WTC11 (cell line): ENCODE measurements around the gene RGS7. TPM values are rescaled to one million over a fixed set of nuclear protein-coding genes. Genes with fewer than 3 reads are reported as not detected.

Source experiments
- ATAC-seq: fragments of 200-7000 bp; cut with Tn5 transposase; 2 replicates; pipeline ENCODE4 v1.10.0; 2021; ENCODE audit warnings: mild to moderate bottlenecking, moderate library complexity
- CTCF ChIA-PET: fragments of 300-600 bp; sonication (Branson Sonifier 250); formaldehyde crosslinking; loops from one replicate; lab custom pipeline; 2021; ENCODE audit warnings: antibody characterized with exemption; lab: Charles Lee
- POLR2A ChIA-PET: fragments of 350-600 bp; sonication (Branson Sonifier 250); formaldehyde crosslinking; loops from one replicate; lab custom pipeline; 2021; ENCODE audit warnings: antibody characterized with exemption; lab: Charles Lee
- DNase-seq: peaks from one replicate; pipeline ENCODE4 v3.0.0; 2021; ENCODE audit warnings: low spot score
- H3K27ac Mint-ChIP-seq: 2 replicates; pipeline ENCODE4 v1.8.0; 2021; ENCODE audit warnings: mixed read lengths
- H3K27me3 Mint-ChIP-seq: 2 replicates; pipeline ENCODE4 v1.8.0; 2021; ENCODE audit warnings: low read depth, mild to moderate bottlenecking, moderate library complexity, mixed read lengths
- H3K36me3 Mint-ChIP-seq: 2 replicates; pipeline ENCODE4 v1.8.0; 2021; ENCODE audit warnings: mixed read lengths
- H3K4me1 Mint-ChIP-seq: 2 replicates; pipeline ENCODE4 v1.8.0; 2022; ENCODE audit warnings: mixed read lengths
- H3K4me3 Mint-ChIP-seq: 2 replicates; pipeline ENCODE4 v1.8.0; 2021; ENCODE audit warnings: mild to moderate bottlenecking, moderate library complexity, mixed read lengths
- H3K9me3 Mint-ChIP-seq: 2 replicates; pipeline ENCODE4 v1.8.0; 2021; ENCODE audit warnings: mixed read lengths
- ELF4 ChIP-seq: sonication (generic); formaldehyde crosslinking; IDR thresholded peaks from 2 replicates; pipeline ENCODE4 v1.8.1; 2022; ENCODE audit warnings: low read depth, mild to moderate bottlenecking, moderate library complexity, missing genetic modification reagents
- EMX1 ChIP-seq: fragments of 250-450 bp; sonication (Bioruptor Pico); IDR thresholded peaks from 2 replicates; pipeline ENCODE4 v1.8.0; 2021; ENCODE audit warnings: mild to moderate bottlenecking
- FOXJ3 ChIP-seq: sonication (generic); formaldehyde crosslinking; IDR thresholded peaks from 2 replicates; pipeline ENCODE4 v1.9.0; 2021; ENCODE audit warnings: missing genetic modification reagents, mild to moderate bottlenecking, borderline replicate concordance
- MLX ChIP-seq: sonication (generic); formaldehyde crosslinking; IDR thresholded peaks from 2 replicates; pipeline ENCODE4 v1.8.1; 2023; ENCODE audit warnings: mild to moderate bottlenecking, missing genetic modification reagents, moderate library complexity
- MYBL2 ChIP-seq: sonication (generic); formaldehyde crosslinking; IDR thresholded peaks from 2 replicates; pipeline ENCODE4 v1.8.1; 2023; ENCODE audit warnings: mild to moderate bottlenecking, moderate library complexity, missing genetic modification reagents
- NFATC4 ChIP-seq: fragments of 250-450 bp; sonication (Bioruptor Pico); IDR thresholded peaks from 2 replicates; pipeline ENCODE4 v1.9.0; 2021; ENCODE audit warnings: mild to moderate bottlenecking
- PREB ChIP-seq: sonication (generic); formaldehyde crosslinking; IDR thresholded peaks from 2 replicates; pipeline ENCODE4 v1.8.1; 2022; ENCODE audit warnings: mild to moderate bottlenecking, missing genetic modification reagents, moderate library complexity, borderline replicate concordance
- RORB ChIP-seq: fragments of 250-450 bp; sonication (Bioruptor Pico); IDR thresholded peaks from 2 replicates; pipeline ENCODE4 v1.9.0; 2021; ENCODE audit warnings: mild to moderate bottlenecking
- SOX15 ChIP-seq: fragments of 250-450 bp; sonication (Bioruptor Pico); IDR thresholded peaks from 2 replicates; pipeline ENCODE4 v1.9.0; 2021; ENCODE audit warnings: mild to moderate bottlenecking
- TEAD4 ChIP-seq: sonication (generic); formaldehyde crosslinking; IDR thresholded peaks from 2 replicates; pipeline ENCODE4 v1.8.0; 2022; ENCODE audit warnings: mild to moderate bottlenecking, missing genetic modification reagents
- ZNF138 ChIP-seq: sonication (generic); formaldehyde crosslinking; conservative IDR thresholded peaks from 2 replicates; pipeline ENCODE4 v1.8.1; 2022; ENCODE audit warnings: mild to moderate bottlenecking, moderate library complexity, missing genetic modification reagents
- ZNF281 ChIP-seq: sonication (generic); formaldehyde crosslinking; IDR thresholded peaks from 2 replicates; pipeline ENCODE4 v1.8.0; 2023; ENCODE audit warnings: mild to moderate bottlenecking, missing genetic modification reagents
- total RNA-seq: library from RNA; stranded (reverse); gene quantifications from 3 replicates; pipeline ENCODE4 v1.2.3, GENCODE V29; 2021
- TF ChIP-seq, protein P1 (sequence below): sonication (generic); formaldehyde crosslinking; conservative IDR thresholded peaks from 2 replicates; pipeline ENCODE4 v1.8.1; 2023; ENCODE audit warnings: mild to moderate bottlenecking, low read depth, missing genetic modification reagents, moderate library complexity
- TF ChIP-seq, protein P2 (sequence below): sonication (generic); formaldehyde crosslinking; IDR thresholded peaks from 2 replicates; pipeline ENCODE4 v1.8.1; 2022; ENCODE audit warnings: low read depth, mild to moderate bottlenecking, moderate library complexity, missing genetic modification reagents, borderline replicate concordance
- TF ChIP-seq, protein P3 (sequence below): sonication (generic); formaldehyde crosslinking; IDR thresholded peaks from 2 replicates; pipeline ENCODE4 v1.8.0; 2023; ENCODE audit warnings: missing genetic modification reagents, mild to moderate bottlenecking, borderline replicate concordance
- TF ChIP-seq, protein P4 (sequence below): sonication (generic); formaldehyde crosslinking; IDR thresholded peaks from 2 replicates; pipeline ENCODE4 v1.8.1; 2022; ENCODE audit warnings: low read depth, missing genetic modification reagents, borderline replicate concordance
- TF ChIP-seq, protein P5 (sequence below): fragments of 250-450 bp; sonication (Bioruptor Pico); IDR thresholded peaks from 2 replicates; pipeline ENCODE4 v1.9.0; 2021; ENCODE audit warnings: mild to moderate bottlenecking

RGS7 gene
- total RNA-seq, 1 experiment from 2014 or later = 1.2 TPM

DNA sequence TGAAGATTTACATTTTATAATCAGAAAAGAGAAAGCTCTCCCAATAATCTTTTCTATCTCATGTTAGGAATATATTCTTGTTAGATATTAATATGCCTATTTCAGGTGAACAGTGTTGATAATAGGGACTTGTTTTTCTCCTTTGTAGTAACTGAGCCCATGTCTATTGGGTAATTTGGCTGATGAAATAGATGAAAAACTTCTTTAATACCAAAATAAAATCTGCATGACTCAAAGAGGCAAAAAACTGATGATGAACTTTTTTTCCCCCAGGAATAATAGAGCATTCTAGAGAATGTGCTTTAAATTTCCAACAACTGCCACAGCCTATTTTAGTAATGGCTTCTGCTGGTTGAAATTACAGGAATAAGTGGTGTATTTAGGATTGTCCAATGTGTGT, 566.1 kb downstream of the RGS7 start:
- no peak overlapping the region for H3K27ac Mint-ChIP-seq
- H3K4me1 Mint-ChIP-seq = no peaks in the 10 kb centered on the region
- ChIA-PET CTCF (no interaction called here), POLR2A (no interaction called here)
- no peak for ATAC-seq
- TF ChIP-seq MYBL2 (CRISPR knock-in tag) = no peak
- no peak for TF ChIP-seq NFATC4 (CRISPR knock-in tag)
- no peak for TF ChIP-seq RORB (CRISPR knock-in tag)
- TF ChIP-seq, protein P1, sequence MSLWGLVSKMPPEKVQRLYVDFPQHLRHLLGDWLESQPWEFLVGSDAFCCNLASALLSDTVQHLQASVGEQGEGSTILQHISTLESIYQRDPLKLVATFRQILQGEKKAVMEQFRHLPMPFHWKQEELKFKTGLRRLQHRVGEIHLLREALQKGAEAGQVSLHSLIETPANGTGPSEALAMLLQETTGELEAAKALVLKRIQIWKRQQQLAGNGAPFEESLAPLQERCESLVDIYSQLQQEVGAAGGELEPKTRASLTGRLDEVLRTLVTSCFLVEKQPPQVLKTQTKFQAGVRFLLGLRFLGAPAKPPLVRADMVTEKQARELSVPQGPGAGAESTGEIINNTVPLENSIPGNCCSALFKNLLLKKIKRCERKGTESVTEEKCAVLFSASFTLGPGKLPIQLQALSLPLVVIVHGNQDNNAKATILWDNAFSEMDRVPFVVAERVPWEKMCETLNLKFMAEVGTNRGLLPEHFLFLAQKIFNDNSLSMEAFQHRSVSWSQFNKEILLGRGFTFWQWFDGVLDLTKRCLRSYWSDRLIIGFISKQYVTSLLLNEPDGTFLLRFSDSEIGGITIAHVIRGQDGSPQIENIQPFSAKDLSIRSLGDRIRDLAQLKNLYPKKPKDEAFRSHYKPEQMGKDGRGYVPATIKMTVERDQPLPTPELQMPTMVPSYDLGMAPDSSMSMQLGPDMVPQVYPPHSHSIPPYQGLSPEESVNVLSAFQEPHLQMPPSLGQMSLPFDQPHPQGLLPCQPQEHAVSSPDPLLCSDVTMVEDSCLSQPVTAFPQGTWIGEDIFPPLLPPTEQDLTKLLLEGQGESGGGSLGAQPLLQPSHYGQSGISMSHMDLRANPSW (CRISPR knock-in tag) = no peak
- TF ChIP-seq MLX (CRISPR knock-in tag) = no peak
- TF ChIP-seq ELF4 = no peak
- TF ChIP-seq EMX1 (CRISPR knock-in tag) = no peak
- TF ChIP-seq, protein P2, sequence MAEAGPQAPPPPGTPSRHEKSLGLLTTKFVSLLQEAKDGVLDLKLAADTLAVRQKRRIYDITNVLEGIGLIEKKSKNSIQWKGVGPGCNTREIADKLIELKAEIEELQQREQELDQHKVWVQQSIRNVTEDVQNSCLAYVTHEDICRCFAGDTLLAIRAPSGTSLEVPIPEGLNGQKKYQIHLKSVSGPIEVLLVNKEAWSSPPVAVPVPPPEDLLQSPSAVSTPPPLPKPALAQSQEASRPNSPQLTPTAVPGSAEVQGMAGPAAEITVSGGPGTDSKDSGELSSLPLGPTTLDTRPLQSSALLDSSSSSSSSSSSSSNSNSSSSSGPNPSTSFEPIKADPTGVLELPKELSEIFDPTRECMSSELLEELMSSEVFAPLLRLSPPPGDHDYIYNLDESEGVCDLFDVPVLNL (CRISPR knock-in tag) = no peak
- TF ChIP-seq, protein P3, sequence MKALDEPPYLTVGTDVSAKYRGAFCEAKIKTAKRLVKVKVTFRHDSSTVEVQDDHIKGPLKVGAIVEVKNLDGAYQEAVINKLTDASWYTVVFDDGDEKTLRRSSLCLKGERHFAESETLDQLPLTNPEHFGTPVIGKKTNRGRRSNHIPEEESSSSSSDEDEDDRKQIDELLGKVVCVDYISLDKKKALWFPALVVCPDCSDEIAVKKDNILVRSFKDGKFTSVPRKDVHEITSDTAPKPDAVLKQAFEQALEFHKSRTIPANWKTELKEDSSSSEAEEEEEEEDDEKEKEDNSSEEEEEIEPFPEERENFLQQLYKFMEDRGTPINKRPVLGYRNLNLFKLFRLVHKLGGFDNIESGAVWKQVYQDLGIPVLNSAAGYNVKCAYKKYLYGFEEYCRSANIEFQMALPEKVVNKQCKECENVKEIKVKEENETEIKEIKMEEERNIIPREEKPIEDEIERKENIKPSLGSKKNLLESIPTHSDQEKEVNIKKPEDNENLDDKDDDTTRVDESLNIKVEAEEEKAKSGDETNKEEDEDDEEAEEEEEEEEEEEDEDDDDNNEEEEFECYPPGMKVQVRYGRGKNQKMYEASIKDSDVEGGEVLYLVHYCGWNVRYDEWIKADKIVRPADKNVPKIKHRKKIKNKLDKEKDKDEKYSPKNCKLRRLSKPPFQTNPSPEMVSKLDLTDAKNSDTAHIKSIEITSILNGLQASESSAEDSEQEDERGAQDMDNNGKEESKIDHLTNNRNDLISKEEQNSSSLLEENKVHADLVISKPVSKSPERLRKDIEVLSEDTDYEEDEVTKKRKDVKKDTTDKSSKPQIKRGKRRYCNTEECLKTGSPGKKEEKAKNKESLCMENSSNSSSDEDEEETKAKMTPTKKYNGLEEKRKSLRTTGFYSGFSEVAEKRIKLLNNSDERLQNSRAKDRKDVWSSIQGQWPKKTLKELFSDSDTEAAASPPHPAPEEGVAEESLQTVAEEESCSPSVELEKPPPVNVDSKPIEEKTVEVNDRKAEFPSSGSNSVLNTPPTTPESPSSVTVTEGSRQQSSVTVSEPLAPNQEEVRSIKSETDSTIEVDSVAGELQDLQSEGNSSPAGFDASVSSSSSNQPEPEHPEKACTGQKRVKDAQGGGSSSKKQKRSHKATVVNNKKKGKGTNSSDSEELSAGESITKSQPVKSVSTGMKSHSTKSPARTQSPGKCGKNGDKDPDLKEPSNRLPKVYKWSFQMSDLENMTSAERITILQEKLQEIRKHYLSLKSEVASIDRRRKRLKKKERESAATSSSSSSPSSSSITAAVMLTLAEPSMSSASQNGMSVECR (CRISPR knock-in tag) = no peak
- TF ChIP-seq, protein P4, sequence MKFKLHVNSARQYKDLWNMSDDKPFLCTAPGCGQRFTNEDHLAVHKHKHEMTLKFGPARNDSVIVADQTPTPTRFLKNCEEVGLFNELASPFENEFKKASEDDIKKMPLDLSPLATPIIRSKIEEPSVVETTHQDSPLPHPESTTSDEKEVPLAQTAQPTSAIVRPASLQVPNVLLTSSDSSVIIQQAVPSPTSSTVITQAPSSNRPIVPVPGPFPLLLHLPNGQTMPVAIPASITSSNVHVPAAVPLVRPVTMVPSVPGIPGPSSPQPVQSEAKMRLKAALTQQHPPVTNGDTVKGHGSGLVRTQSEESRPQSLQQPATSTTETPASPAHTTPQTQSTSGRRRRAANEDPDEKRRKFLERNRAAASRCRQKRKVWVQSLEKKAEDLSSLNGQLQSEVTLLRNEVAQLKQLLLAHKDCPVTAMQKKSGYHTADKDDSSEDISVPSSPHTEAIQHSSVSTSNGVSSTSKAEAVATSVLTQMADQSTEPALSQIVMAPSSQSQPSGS (CRISPR knock-in tag) = no peak
- TF ChIP-seq FOXJ3 (CRISPR knock-in tag) = no peak
- no peak for TF ChIP-seq ZNF138 (CRISPR knock-in tag)
- no peak for TF ChIP-seq SOX15 (CRISPR knock-in tag)
- H3K27me3 Mint-ChIP-seq = no peaks in the 10 kb centered on the region
- peaks cover 32% of the 10 kb centered on the region for H3K9me3 Mint-ChIP-seq
- DNase-seq = no peak
- no peak overlapping the region for H3K4me3 Mint-ChIP-seq
- H3K36me3 Mint-ChIP-seq = peaks cover 17% of the 10 kb centered on the region

DNA sequence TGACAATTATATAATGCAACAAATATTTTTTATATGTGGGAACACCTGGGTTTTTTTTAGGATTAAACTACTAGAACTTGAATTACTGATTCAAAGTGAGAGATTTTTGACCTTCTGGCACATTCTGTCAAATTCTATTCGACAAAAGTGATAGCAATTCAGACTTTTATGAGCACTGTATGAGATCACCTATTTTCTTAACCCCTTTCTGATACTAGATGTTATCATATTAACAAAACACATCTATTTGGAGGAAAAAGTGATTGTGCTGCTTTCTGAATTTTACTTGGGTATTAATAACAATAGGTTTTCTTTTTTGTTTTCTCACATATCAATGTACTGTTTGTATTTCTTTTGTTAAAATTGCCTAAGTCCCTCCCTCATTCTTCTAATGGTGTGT, 570.1 kb downstream of the RGS7 start:
- DNase-seq (no peak), ATAC-seq (no peak)
- Mint-ChIP-seq H3K27me3 (no peaks in the 10 kb centered on the region), H3K36me3 (peaks cover 17% of the 10 kb centered on the region), H3K4me3 (no peak overlapping the region), H3K4me1 (no peaks in the 10 kb centered on the region), H3K9me3 (peaks cover 35% of the 10 kb centered on the region), H3K27ac (no peak overlapping the region)
- CTCF ChIA-PET = no interaction called here
- POLR2A ChIA-PET = no interaction called here
- TF ChIP-seq PREB (CRISPR knock-in tag) (no peak), MYBL2 (CRISPR knock-in tag) (no peak), ZNF281 (CRISPR knock-in tag) (no peak), TEAD4 (CRISPR knock-in tag) (no peak)
- TF ChIP-seq, protein P5, sequence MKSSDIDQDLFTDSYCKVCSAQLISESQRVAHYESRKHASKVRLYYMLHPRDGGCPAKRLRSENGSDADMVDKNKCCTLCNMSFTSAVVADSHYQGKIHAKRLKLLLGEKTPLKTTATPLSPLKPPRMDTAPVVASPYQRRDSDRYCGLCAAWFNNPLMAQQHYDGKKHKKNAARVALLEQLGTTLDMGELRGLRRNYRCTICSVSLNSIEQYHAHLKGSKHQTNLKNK (CRISPR knock-in tag) = no peak
